HepG2 (cell line): ENCODE measurements around the gene ST14. TPM values are rescaled to one million over a fixed set of nuclear protein-coding genes. Genes with fewer than 3 reads are reported as not detected.

ENCODE experiments used
- ATAD3A ChIP-seq: sonication (generic); formaldehyde crosslinking; IDR thresholded peaks from 2 replicates; pipeline ENCODE4 v1.4.0; 2020; ENCODE audit warnings: missing genetic modification reagents
- ATM ChIP-seq: fragments of 450-650 bp; IDR thresholded peaks from 2 replicates; pipeline ENCODE4 v1.7.1; 2017; ENCODE audit warnings: mild to moderate bottlenecking, borderline replicate concordance
- DBP ChIP-seq: sonication (generic); formaldehyde crosslinking; IDR thresholded peaks from 2 replicates; pipeline ENCODE4 v1.4.0; 2020; ENCODE audit warnings: missing genetic modification reagents; ENCODE audit errors: not compliant biosample characterization
- IKZF1 ChIP-seq: fragments of 450-650 bp; IDR thresholded peaks from 2 replicates; pipeline ENCODE4 v1.7.1; 2016
- IRF9 ChIP-seq: sonication (generic); formaldehyde crosslinking; IDR thresholded peaks from 2 replicates; pipeline ENCODE4 v1.8.0; 2022; ENCODE audit warnings: missing genetic modification reagents, mild to moderate bottlenecking, borderline replicate concordance
- JUND ChIP-seq: sonication (generic); formaldehyde crosslinking; IDR thresholded peaks from 2 replicates; pipeline ENCODE4 v1.8.0; 2022; ENCODE audit warnings: mild to moderate bottlenecking, missing genetic modification reagents
- KLF15 ChIP-seq: sonication (generic); formaldehyde crosslinking; IDR thresholded peaks from 2 replicates; pipeline ENCODE4 v1.8.1; 2023; ENCODE audit warnings: borderline replicate concordance, mild to moderate bottlenecking, inconsistent platforms, missing genetic modification reagents, mixed read lengths
- NAIF1 ChIP-seq: sonication (generic); formaldehyde crosslinking; IDR thresholded peaks from 2 replicates; pipeline ENCODE4 v1.5.0; 2020; ENCODE audit warnings: mild to moderate bottlenecking, missing genetic modification reagents, borderline replicate concordance
- NRL ChIP-seq: sonication (generic); formaldehyde crosslinking; IDR thresholded peaks from 2 replicates; pipeline ENCODE4 v1.5.0; 2020; ENCODE audit warnings: missing genetic modification reagents, mild to moderate bottlenecking, moderate library complexity, borderline replicate concordance
- PCBP1 ChIP-seq: fragments of 200-400 bp; formaldehyde crosslinking; IDR thresholded peaks from 2 replicates; pipeline ENCODE4 v1.6.1; 2017; ENCODE audit warnings: mild to moderate bottlenecking, low read depth, low read length, borderline replicate concordance
- SRF ChIP-seq: IDR thresholded peaks from 2 replicates; pipeline ENCODE4 v1.6.1; 2011; ENCODE audit warnings: mild to moderate bottlenecking, low read depth, low read length, moderate library complexity
- THRA ChIP-seq: sonication (generic); formaldehyde crosslinking; IDR thresholded peaks from 2 replicates; pipeline ENCODE4 v1.4.0; 2020; ENCODE audit warnings: missing genetic modification reagents, borderline replicate concordance
- XBP1 ChIP-seq: sonication (generic); formaldehyde crosslinking; IDR thresholded peaks from 2 replicates; pipeline ENCODE4 v1.5.0; 2020; ENCODE audit warnings: missing genetic modification reagents
- YEATS2 ChIP-seq: sonication (generic); formaldehyde crosslinking; IDR thresholded peaks from 2 replicates; pipeline ENCODE4 v1.4.0; 2020; ENCODE audit warnings: missing genetic modification reagents, borderline replicate concordance
- ZNF501 ChIP-seq: sonication (generic); formaldehyde crosslinking; IDR thresholded peaks from 2 replicates; pipeline ENCODE4 v1.5.1; 2020; ENCODE audit warnings: mild to moderate bottlenecking, moderate library complexity, missing genetic modification reagents
- ZNF503 ChIP-seq: sonication (generic); formaldehyde crosslinking; IDR thresholded peaks from 2 replicates; pipeline ENCODE4 v1.4.0; 2020; ENCODE audit warnings: missing genetic modification reagents
- ZNF629 ChIP-seq: sonication (generic); formaldehyde crosslinking; conservative IDR thresholded peaks from 2 replicates; pipeline ENCODE4 v1.5.0; 2020; ENCODE audit warnings: missing genetic modification reagents
- polyA plus RNA-seq, 8 experiments: library from polyadenylated mRNA; depleted of rRNA in 3 of 8; stranded (reverse) in 7 of 8; unstranded in 1 of 8; fragments of >200 nt; fragmentation: Illumina TruSeq in 4 of 8; extraction: Trizol in 4 of 8; gene quantifications; 2 replicates each; pipeline versions ENCODE4 v1.2.1 to v1.2.3, GENCODE V29; 2011 to 2016; ENCODE audit warnings: low read depth in 4 of 8, missing spikeins in 1 of 8, mixed read lengths in 1 of 8; ENCODE audit not compliant: insufficient read depth in 1 of 8
- total RNA-seq, 5 experiments: library from RNA; depleted of rRNA; stranded (reverse); fragments of >200 nt; fragmentation: Illumina TruSeq; extraction: Trizol; gene quantifications; 2 replicates each; pipeline ENCODE4 v1.2.3, GENCODE V29; 2016; ENCODE audit warnings: low read depth in 1 of 5
- TF ChIP-seq, protein P1 (sequence below): sonication (generic); formaldehyde crosslinking; IDR thresholded peaks from 2 replicates; pipeline ENCODE4 v1.5.0; 2020; ENCODE audit warnings: missing genetic modification reagents
- TF ChIP-seq, protein P2 (sequence below): IDR thresholded peaks from 2 replicates; pipeline ENCODE4 v1.6.1; 2016; ENCODE audit warnings: low read depth
- TF ChIP-seq, protein P3 (sequence below): sonication (generic); formaldehyde crosslinking; IDR thresholded peaks from 2 replicates; pipeline ENCODE4 v1.5.0; 2020; ENCODE audit warnings: mild to moderate bottlenecking, missing genetic modification reagents

Gene ST14
- total and polyA plus RNA-seq, 2 of the 13 experiments (the other 11 are each of a cell fraction or from before 2014, with no cell fraction given): 0.88 to 1.4 TPM

DNA sequence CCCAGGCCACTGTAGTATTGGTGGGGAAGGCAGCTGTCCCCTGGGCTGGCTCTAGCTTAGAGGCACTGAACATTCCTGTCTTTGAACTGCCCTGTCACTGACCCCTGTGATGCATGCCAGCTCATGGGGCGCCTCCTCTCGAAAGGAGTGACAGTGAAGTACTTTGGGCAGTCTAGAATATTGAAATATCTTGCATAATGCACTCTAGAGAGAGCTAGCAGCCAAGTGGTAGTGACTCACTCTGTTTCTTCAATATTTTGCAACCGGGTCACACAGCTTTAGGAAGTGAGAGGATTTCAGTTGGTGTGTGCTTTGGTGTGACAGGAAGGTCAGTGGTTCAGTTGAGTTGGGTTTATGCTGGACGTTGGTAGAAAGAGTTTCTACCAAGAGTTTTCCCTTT lies 35.5 kb upstream of the ST14 start (continued):
- TF ChIP-seq XBP1 (CRISPR knock-in tag) (no peak), NRL (CRISPR knock-in tag) (no peak), ZNF629 (no peak; the same call in 1 of the 2 replicates), PCBP1 (no peak), JUND (CRISPR knock-in tag) (peak; percentile 94), ATM (no peak), DBP (CRISPR knock-in tag) (no peak), NAIF1 (CRISPR knock-in tag) (no peak), ATAD3A (no peak), ZNF501 (CRISPR knock-in tag) (no peak), YEATS2 (CRISPR knock-in tag) (peak; percentile 37; the same call in 1 of the 2 replicates), KLF15 (CRISPR knock-in tag) (no peak), SRF (0 out of 2 replicates have a peak, but pooled peaks have one; percentile 34), IRF9 (CRISPR knock-in tag) (no peak), ZNF503 (CRISPR knock-in tag) (no peak), IKZF1 (no peak), THRA (CRISPR knock-in tag) (peak; percentile 47; the same call in 1 of the 2 replicates)
- TF ChIP-seq, protein P1, sequence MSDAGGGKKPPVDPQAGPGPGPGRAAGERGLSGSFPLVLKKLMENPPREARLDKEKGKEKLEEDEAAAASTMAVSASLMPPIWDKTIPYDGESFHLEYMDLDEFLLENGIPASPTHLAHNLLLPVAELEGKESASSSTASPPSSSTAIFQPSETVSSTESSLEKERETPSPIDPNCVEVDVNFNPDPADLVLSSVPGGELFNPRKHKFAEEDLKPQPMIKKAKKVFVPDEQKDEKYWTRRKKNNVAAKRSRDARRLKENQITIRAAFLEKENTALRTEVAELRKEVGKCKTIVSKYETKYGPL (CRISPR knock-in tag): peak; percentile 86
- TF ChIP-seq, protein P2, sequence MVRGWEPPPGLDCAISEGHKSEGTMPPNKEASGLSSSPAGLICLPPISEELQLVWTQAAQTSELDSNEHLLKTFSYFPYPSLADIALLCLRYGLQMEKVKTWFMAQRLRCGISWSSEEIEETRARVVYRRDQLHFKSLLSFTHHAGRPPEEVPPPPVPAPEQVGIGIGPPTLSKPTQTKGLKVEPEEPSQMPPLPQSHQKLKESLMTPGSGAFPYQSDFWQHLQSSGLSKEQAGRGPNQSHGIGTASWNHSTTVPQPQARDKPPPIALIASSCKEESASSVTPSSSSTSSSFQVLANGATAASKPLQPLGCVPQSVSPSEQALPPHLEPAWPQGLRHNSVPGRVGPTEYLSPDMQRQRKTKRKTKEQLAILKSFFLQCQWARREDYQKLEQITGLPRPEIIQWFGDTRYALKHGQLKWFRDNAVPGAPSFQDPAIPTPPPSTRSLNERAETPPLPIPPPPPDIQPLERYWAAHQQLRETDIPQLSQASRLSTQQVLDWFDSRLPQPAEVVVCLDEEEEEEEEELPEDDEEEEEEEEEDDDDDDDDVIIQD (CRISPR knock-in tag): peak; percentile 85; the same call in 1 of the 2 replicates
- TF ChIP-seq, protein P3, sequence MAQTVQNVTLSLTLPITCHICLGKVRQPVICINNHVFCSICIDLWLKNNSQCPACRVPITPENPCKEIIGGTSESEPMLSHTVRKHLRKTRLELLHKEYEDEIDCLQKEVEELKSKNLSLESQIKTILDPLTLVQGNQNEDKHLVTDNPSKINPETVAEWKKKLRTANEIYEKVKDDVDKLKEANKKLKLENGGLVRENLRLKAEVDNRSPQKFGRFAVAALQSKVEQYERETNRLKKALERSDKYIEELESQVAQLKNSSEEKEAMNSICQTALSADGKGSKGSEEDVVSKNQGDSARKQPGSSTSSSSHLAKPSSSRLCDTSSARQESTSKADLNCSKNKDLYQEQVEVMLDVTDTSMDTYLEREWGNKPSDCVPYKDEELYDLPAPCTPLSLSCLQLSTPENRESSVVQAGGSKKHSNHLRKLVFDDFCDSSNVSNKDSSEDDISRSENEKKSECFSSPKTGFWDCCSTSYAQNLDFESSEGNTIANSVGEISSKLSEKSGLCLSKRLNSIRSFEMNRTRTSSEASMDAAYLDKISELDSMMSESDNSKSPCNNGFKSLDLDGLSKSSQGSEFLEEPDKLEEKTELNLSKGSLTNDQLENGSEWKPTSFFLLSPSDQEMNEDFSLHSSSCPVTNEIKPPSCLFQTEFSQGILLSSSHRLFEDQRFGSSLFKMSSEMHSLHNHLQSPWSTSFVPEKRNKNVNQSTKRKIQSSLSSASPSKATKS: no peak
